IMR-90 (cell line): ENCODE results near the gene LSMEM2. TPM values are rescaled to one million over a fixed set of nuclear protein-coding genes. Genes with fewer than 3 reads are reported as not detected.

Experiments
- ATAC-seq: fragments of 200-7000 bp; cut with Tn5 transposase; 2 replicates; pipeline ENCODE4 v1.9.1; 2020; ENCODE audit warnings: low read depth, mild to moderate bottlenecking, moderate library complexity
- BruUV-seq: library from RNA; stranded (reverse); fragments of 400-500 nt; replicated peaks from 2 replicates; lab custom pipeline; 2021; lab: Mats Ljungman, UMichigan
- CTCF ChIA-PET: fragments of 300-600 bp; formaldehyde crosslinking; extraction: SDS; loops from one replicate; lab custom pipeline; 2021; ENCODE audit warnings: antibody characterized with exemption; lab: Yijun Ruan, JAX
- POLR2A ChIA-PET: fragments of 300-600 bp; sonication (Branson Sonifier 250); formaldehyde crosslinking; loops from one replicate; lab custom pipeline; 2022; ENCODE audit warnings: antibody characterized with exemption; ENCODE audit not compliant: unreplicated experiment; lab: Charles Lee
- DNase-seq: peaks from one replicate; pipeline ENCODE4 v3.0.0; 2013
- H2AFZ ChIP-seq: replicated peaks from 2 replicates; pipeline ENCODE3; 2013; ENCODE audit warnings: low read length, mild to moderate bottlenecking; ENCODE audit not compliant: poor library complexity
- H2AK5ac ChIP-seq: 2 replicates; pipeline ENCODE4 v1.6.1; 2013; ENCODE audit warnings: low read depth, low read length, inconsistent platforms
- H2AK9ac ChIP-seq: replicated peaks from 2 replicates; pipeline ENCODE3; 2013; ENCODE audit warnings: mild to moderate bottlenecking, low read depth, low read length, moderate library complexity; ENCODE audit not compliant: poor library complexity
- H2BK120ac ChIP-seq: 2 replicates; pipeline ENCODE4 v1.6.1; 2013; ENCODE audit warnings: low read depth, low read length, inconsistent platforms
- H2BK15ac ChIP-seq: 3 replicates; pipeline ENCODE4 v1.6.1; 2013; ENCODE audit warnings: low read depth, low read length, inconsistent platforms
- H2BK20ac ChIP-seq: 2 replicates; pipeline ENCODE4 v1.6.1; 2013; ENCODE audit warnings: low read depth, mild to moderate bottlenecking, inconsistent platforms, low read length, moderate library complexity
- H2BK5ac ChIP-seq: 2 replicates; pipeline ENCODE4 v1.6.1; 2013; ENCODE audit warnings: mild to moderate bottlenecking, low read depth, low read length, inconsistent platforms; ENCODE audit not compliant: poor library complexity, severe bottlenecking
- H3K14ac ChIP-seq: replicated peaks from 2 replicates; pipeline ENCODE4 v1.6.1; 2013; ENCODE audit warnings: low read depth, low read length, inconsistent platforms
- H3K18ac ChIP-seq: 2 replicates; pipeline ENCODE4 v1.6.1; 2013; ENCODE audit warnings: low read depth, low read length, control low read depth
- H3K23ac ChIP-seq: 2 replicates; pipeline ENCODE4 v1.6.1; 2013; ENCODE audit warnings: low read depth, low read length, inconsistent platforms
- H3K27ac ChIP-seq: 2 replicates; pipeline ENCODE4 v1.5.1; 2013; ENCODE audit warnings: mild to moderate bottlenecking, control low read depth, low read length; ENCODE audit not compliant: insufficient read depth
- H3K27me3 ChIP-seq: 2 replicates; pipeline ENCODE4 v1.6.1; 2013; ENCODE audit warnings: low read length; ENCODE audit not compliant: control insufficient read depth, insufficient read depth
- H3K36me3 ChIP-seq: 2 replicates; pipeline ENCODE4 v1.6.1; 2013; ENCODE audit warnings: low read length, mixed read lengths; ENCODE audit not compliant: control insufficient read depth, insufficient read depth
- H3K4ac ChIP-seq: 2 replicates; pipeline ENCODE4 v1.6.1; 2013; ENCODE audit warnings: low read depth, low read length, inconsistent platforms
- H3K4me1 ChIP-seq: 2 replicates; pipeline ENCODE4 v1.6.1; 2013; ENCODE audit warnings: low read length, mixed read lengths; ENCODE audit not compliant: control insufficient read depth, insufficient read depth
- H3K4me2 ChIP-seq: 2 replicates; pipeline ENCODE4 v1.6.1; 2013; ENCODE audit warnings: low read depth, mild to moderate bottlenecking, control low read depth, low read length, moderate library complexity
- H3K4me3 ChIP-seq: 2 replicates; pipeline ENCODE4 v1.5.1; 2013; ENCODE audit warnings: low read depth, mild to moderate bottlenecking, control low read depth, low read length, moderate library complexity; ENCODE audit not compliant: insufficient read depth
- H3K56ac ChIP-seq: 2 replicates; pipeline ENCODE4 v1.6.1; 2013; ENCODE audit warnings: low read length, inconsistent platforms; ENCODE audit not compliant: insufficient read depth; ENCODE audit errors: extremely low read depth
- H3K79me1 ChIP-seq, 2 experiments: 2 replicates each; pipeline ENCODE4 v1.6.1; 2013; ENCODE audit warnings: low read length in 2 of 2, inconsistent platforms in 1 of 2, low read depth in 1 of 2
- H3K9ac ChIP-seq: 2 replicates; pipeline ENCODE4 v1.6.1; 2013; ENCODE audit warnings: low read depth, low read length, control low read depth
- H3K9me1 ChIP-seq: 2 replicates; pipeline ENCODE4 v1.6.1; 2013; ENCODE audit warnings: low read length, inconsistent platforms; ENCODE audit not compliant: insufficient read depth
- H3K9me3 ChIP-seq: 2 replicates; pipeline ENCODE4 v1.6.1; 2013; ENCODE audit warnings: low read length; ENCODE audit not compliant: control insufficient read depth, insufficient read depth
- H4K20me1 ChIP-seq: 2 replicates; pipeline ENCODE4 v1.6.1; 2013; ENCODE audit warnings: low read length, inconsistent platforms; ENCODE audit not compliant: insufficient read depth
- H4K5ac ChIP-seq: 2 replicates; pipeline ENCODE4 v1.6.1; 2013; ENCODE audit warnings: mild to moderate bottlenecking, low read depth, low read length, control low read depth
- H4K8ac ChIP-seq, 2 experiments: 2 replicates each; pipeline ENCODE4 v1.6.1; 2013; ENCODE audit warnings: low read depth in 2 of 2, low read length in 2 of 2, control low read depth in 1 of 2, inconsistent platforms in 1 of 2
- H4K91ac ChIP-seq: 2 replicates; pipeline ENCODE4 v1.6.1; 2013; ENCODE audit warnings: low read depth, low read length, inconsistent platforms; ENCODE audit not compliant: insufficient read depth
- BHLHE40 ChIP-seq: fragments of 150-350 bp; IDR thresholded peaks from 2 replicates; pipeline ENCODE4 v1.6.1; 2016; ENCODE audit warnings: mild to moderate bottlenecking, low read depth, low read length
- CHD1 ChIP-seq: IDR thresholded peaks from 2 replicates; pipeline ENCODE4 v1.6.1; 2012; ENCODE audit warnings: low read depth, low read length, improper control_type of control experiment
- CTCF ChIP-seq: conservative IDR thresholded peaks from 2 replicates; pipeline ENCODE4 v1.5.1; 2012; ENCODE audit warnings: mild to moderate bottlenecking, low read depth, low read length, improper control_type of control experiment
- FOS ChIP-seq: fragments of 150-350 bp; IDR thresholded peaks from 2 replicates; pipeline ENCODE4 v1.6.1; 2016; ENCODE audit warnings: low read depth, low read length
- MAFK ChIP-seq: IDR thresholded peaks from 2 replicates; pipeline ENCODE4 v1.6.1; 2012; ENCODE audit warnings: low read depth, low read length, improper control_type of control experiment
- MAZ ChIP-seq: IDR thresholded peaks from 2 replicates; pipeline ENCODE4 v1.6.1; 2012; ENCODE audit warnings: low read depth, mild to moderate bottlenecking, low read length, improper control_type of control experiment, moderate library complexity, borderline replicate concordance
- MXI1 ChIP-seq: IDR thresholded peaks from 2 replicates; pipeline ENCODE4 v1.6.1; 2012; ENCODE audit warnings: low read depth, mild to moderate bottlenecking, low read length, moderate library complexity, borderline replicate concordance
- POLR2A ChIP-seq: IDR thresholded peaks from 2 replicates; pipeline ENCODE4 v1.6.1; 2012; ENCODE audit warnings: mild to moderate bottlenecking, low read depth, low read length
- RAD21 ChIP-seq: IDR thresholded peaks from 2 replicates; pipeline ENCODE4 v1.6.1; 2012; ENCODE audit warnings: low read length, improper control_type of control experiment
- RCOR1 ChIP-seq: IDR thresholded peaks from 2 replicates; pipeline ENCODE4 v1.6.1; 2012; ENCODE audit warnings: mild to moderate bottlenecking, low read length, improper control_type of control experiment; ENCODE audit not compliant: insufficient replicate concordance
- RFX5 ChIP-seq: IDR thresholded peaks from 2 replicates; pipeline ENCODE4 v1.8.0; 2012; ENCODE audit warnings: low read depth, mild to moderate bottlenecking, low read length, moderate library complexity
- USF2 ChIP-seq: fragments of 150-350 bp; IDR thresholded peaks from 2 replicates; pipeline ENCODE4 v1.6.1; 2017; ENCODE audit warnings: mild to moderate bottlenecking, antibody characterized with exemption, low read length, low read depth
- WGBS, 2 experiments: methylation state at CpG; one replicate each; pipeline versions ENCODE4 v1.1.5 to v1.1.7; 2013; ENCODE audit warnings: missing lambda C conversion rate in 2 of 2; ENCODE audit not compliant: insufficient read length in 1 of 2; ENCODE audit errors: extremely low coverage in 2 of 2; 5-methylcytosine and 5-hydroxymethylcytosine counted together
- dilution Hi-C: fragments of 300-500 bp; cut with HindIII; formaldehyde crosslinking; loops from one replicate; pipeline ENCODE4 v1.14.3; 2018; ENCODE audit warnings: low sequenced_read_pairs; ENCODE audit not compliant: unreplicated experiment
- in situ Hi-C: fragments of 300-500 bp; cut with MboI; formaldehyde crosslinking; loops from 3 replicates; pipeline ENCODE4 v1.14.3; 2019; ENCODE audit warnings: low sequenced_read_pairs, inconsistent platforms, mixed read lengths
- intact Hi-C: fragments of 100-400 bp; cut with micrococcal nuclease; formaldehyde crosslinking; loops from 2 replicates; pipeline ENCODE4 v1.10.0; 2022
- polyA plus RNA-seq, 3 experiments: library from polyadenylated mRNA; depleted of rRNA; stranded (reverse); fragments of >200 nt; gene quantifications; 2 replicates each; pipeline ENCODE4 v1.2.3, GENCODE V29; 2012; ENCODE audit warnings: low replicate concordance in 1 of 3
- total RNA-seq: library from RNA; depleted of rRNA; stranded (reverse); fragments of >200 nt; gene quantifications from 2 replicates; pipeline ENCODE4 v1.2.3, GENCODE V29; 2012
- TF ChIP-seq, protein P1 (sequence below): fragments of 150-350 bp; IDR thresholded peaks from 2 replicates; pipeline ENCODE4 v1.6.1; 2016; ENCODE audit warnings: low read depth, mild to moderate bottlenecking, low read length, moderate library complexity, borderline replicate concordance

LSMEM2 gene
- total and polyA plus RNA-seq, 2 of the 4 experiments (the other 2 are of a cell fraction), result under 0.01 TPM; not detected in 1

DNA sequence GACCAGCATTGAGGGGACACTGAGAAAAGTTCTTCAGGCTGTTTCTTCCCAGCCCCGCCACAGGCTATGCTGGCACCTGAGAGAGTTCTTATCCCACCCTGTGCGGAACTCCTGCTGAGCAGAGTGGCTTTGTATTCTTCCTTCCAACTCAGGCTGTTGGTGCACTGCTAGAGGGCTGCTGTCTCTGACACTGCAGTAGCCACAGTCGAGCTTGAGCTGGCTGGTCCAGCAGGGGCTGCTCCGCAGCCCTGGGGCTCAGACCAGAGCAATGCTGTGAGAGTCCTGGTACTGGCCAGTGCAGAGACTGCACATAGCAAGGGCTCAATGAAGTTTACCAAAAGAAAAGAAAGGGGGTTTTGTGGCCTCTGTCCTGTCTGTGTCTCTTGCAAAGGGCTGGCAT is 39.2 kb upstream of the LSMEM2 start:
- Histone ChIP-seq H2AK5ac (peak overlapping the region; percentile 8; the same call in 1 of the 2 replicates), H3K27ac (no peak overlapping the region), H4K91ac (no peak overlapping the region), H3K79me1 (peaks cover 0 to 61% of the 10 kb centered on the region in 2 experiments; a peak in 2 of 4 replicates), H4K5ac (no peak overlapping the region), H2AK9ac (no peak overlapping the region), H3K56ac (no peak overlapping the region), H3K27me3 (no peaks in the 10 kb centered on the region), H3K4me1 (peaks cover 35% of the 10 kb centered on the region), H3K18ac (no peak overlapping the region), H2BK15ac (no peak overlapping the region), H2BK20ac (no peak overlapping the region), H2BK120ac (no peak overlapping the region), H3K9ac (0 out of 2 replicates have a peak overlapping the region, but pooled peaks have one; percentile 11), H4K20me1 (peaks cover 80% of the 10 kb centered on the region), H3K14ac (no peak overlapping the region), H2AFZ (no peak overlapping the region), H3K9me3 (no peaks in the 10 kb centered on the region), H3K4me3 (no peak overlapping the region), H3K36me3 (peaks cover 21% of the 10 kb centered on the region), H3K4me2 (no peak overlapping the region), H3K9me1 (peaks cover 10% of the 10 kb centered on the region), H3K23ac (0 out of 2 replicates have a peak overlapping the region, but pooled peaks have one; percentile 20), H3K4ac (no peak overlapping the region), H2BK5ac (no peak overlapping the region), H4K8ac (no peak overlapping the region; a peak in 1 of 4 replicates)
- dilution Hi-C loops, result no loop called here
- in situ Hi-C loops, result no loop called here
- ChIA-PET CTCF (no interaction called here), POLR2A (no interaction called here)
- intact Hi-C loops, result no loop called here
- DNase-seq, result no peak
- ATAC-seq, result no peak
- TF ChIP-seq USF2 (no peak), RCOR1 (no peak), RAD21 (no peak), CHD1 (no peak), CTCF (no peak), MAFK (no peak), MXI1 (no peak), RFX5 (no peak), FOS (no peak), BHLHE40 (no peak), MAZ (no peak), POLR2A (no peak)
- TF ChIP-seq, protein P1, sequence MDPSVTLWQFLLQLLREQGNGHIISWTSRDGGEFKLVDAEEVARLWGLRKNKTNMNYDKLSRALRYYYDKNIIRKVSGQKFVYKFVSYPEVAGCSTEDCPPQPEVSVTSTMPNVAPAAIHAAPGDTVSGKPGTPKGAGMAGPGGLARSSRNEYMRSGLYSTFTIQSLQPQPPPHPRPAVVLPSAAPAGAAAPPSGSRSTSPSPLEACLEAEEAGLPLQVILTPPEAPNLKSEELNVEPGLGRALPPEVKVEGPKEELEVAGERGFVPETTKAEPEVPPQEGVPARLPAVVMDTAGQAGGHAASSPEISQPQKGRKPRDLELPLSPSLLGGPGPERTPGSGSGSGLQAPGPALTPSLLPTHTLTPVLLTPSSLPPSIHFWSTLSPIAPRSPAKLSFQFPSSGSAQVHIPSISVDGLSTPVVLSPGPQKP, result no peak
- 40% methylated on average over 1 of the region's 4 CpGs; no CpG with 5 or more reads in 1 of the 2 experiments for WGBS, 2 experiments
- BruUV-seq, result no TSS peak
